Stimulated activated CD8-positive, alpha-beta memory T cell treated with anti-CD3 and anti-CD28 coated beads, Interleukin-4, amount 100 ng/mL, for 48 hours (primary cell): ENCODE data around the gene PABPN1.
"Not testable (repeated sequence)": the region's sequence is repeated elsewhere in the genome, so short reads cannot be mapped to it uniquely, and the experiment has no call there.

ENCODE experiments used
- DNase-seq: peaks from one replicate; pipeline ENCODE4 v3.0.0-alpha.2; 2020

The PABPN1 gene

GRCh38 chr14:23320584-23321571, at the start of gene PABPN1:
Gene PABPN1 (plus strand): TSS chr14:23321457. CDS start chr14:23321470, 13 bp downstream.
- DNase-seq, result peak; percentile 95

GRCh38 chr14:23275412-23275811, 45.8 kb upstream of the PABPN1 start:
- DNase-seq, result no peak

- DNase-seq, result no peak
Observed at GRCh38 chr14:23277189-23277588, 44.1 kb upstream of the PABPN1 start.

GRCh38 chr14:23277928-23278327, 43.3 kb upstream of the PABPN1 start:
- not testable (repeated sequence) for DNase-seq

GRCh38 chr14:23281247-23281646, 40.0 kb upstream of the PABPN1 start:
- DNase-seq, result no peak

GRCh38 chr14:23284654-23285529, 36.4 kb upstream of the PABPN1 start:
- DNase-seq, result no peak

- no peak for DNase-seq
Observed at GRCh38 chr14:23285530-23286019, 35.7 kb upstream of the PABPN1 start.

- peak; percentile 99 for DNase-seq
Observed at GRCh38 chr14:23286020-23286901, 35.0 kb upstream of the PABPN1 start, which contains the start of gene HOMEZ. Gene HOMEZ (minus strand): TSS chr14:23286132. CDS start chr14:23285952, 180 bp downstream.

GRCh38 chr14:23286902-23287479, 34.3 kb upstream of the PABPN1 start:
- DNase-seq, result no peak

- peak; percentile 60 for DNase-seq
Observed at GRCh38 chr14:23294734-23295561, 26.3 kb upstream of the PABPN1 start.

- DNase-seq, result no peak
Observed at GRCh38 chr14:23296012-23296777, 25.1 kb upstream of the PABPN1 start.

- no peak for DNase-seq
Observed at GRCh38 chr14:23297096-23297495, 24.2 kb upstream of the PABPN1 start.

GRCh38 chr14:23297611-23298277, 23.5 kb upstream of the PABPN1 start:
- no peak for DNase-seq

GRCh38 chr14:23299211-23299957, 21.9 kb upstream of the PABPN1 start:
- DNase-seq, result no peak

- DNase-seq, result no peak
Observed at GRCh38 chr14:23299986-23300686, 21.1 kb upstream of the PABPN1 start.

- peak; percentile 47 for DNase-seq
Observed at GRCh38 chr14:23300687-23301223, 20.5 kb upstream of the PABPN1 start.

GRCh38 chr14:23301288-23301968, 19.8 kb upstream of the PABPN1 start:
- DNase-seq, result peak; percentile 96
